Hematopoietic multipotent progenitor cell treated with erythropoietin and hydrocortisone succinate and interleukin-3 and kit ligand, for 15 days (in vitro differentiated cells): ENCODE measurements around the gene ST13.
"Not testable (repeated sequence)": the region's sequence is repeated elsewhere in the genome, so short reads cannot be mapped to it uniquely, and the experiment has no call there.

Source experiments
- DNase-seq: peaks from one replicate; pipeline ENCODE4 v3.0.0-alpha.2; 2015; ENCODE audit warnings: low spot score

Gene ST13

DNA sequence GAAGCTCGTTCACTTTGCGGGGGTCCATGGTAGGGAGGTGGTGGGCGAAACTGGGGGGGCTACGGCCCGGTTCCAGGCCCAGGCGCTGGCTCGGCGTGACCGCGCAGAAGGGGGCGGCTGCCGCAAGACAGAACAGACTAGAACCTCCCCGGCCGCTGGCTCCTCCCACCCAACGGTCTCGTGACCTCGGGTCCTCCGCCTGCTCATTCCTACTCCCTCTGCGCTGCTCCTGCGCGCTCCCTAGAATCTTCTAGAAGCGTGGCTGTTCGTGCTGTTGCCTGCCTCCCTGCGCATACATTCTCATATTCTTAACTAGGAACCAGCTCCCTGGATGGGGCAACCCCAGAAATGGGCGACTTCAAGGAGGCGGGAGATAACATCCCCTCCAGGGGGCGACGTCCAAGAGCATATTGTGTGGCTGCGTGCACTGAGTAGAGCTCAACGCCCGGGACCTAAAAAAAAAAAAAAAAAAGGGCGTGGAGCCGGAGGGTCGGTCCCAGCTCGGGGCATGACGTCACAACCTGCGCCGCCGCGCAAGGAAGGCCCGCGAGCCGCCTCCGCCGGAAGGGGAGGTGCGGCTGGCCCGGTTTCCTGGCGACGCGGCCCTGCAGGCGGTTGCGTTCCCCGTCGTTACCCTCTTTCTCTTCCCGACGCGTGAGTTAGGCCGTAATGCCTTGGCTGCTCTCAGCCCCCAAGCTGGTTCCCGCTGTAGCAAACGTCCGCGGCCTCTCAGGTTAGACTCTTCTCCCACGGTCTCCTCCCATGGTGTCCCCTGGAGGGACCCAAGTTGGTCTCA, at the start of gene ST13, which contains the start of gene XPNPEP3:
ST13 (minus strand) TSS at position 127 of the 796 bp plus-strand sequence; CDS start at position 28, 99 bp downstream.
XPNPEP3 (plus strand) TSS at position 636 of the 796 bp plus-strand sequence; CDS start at position 670, 34 bp downstream.
- DNase-seq: peak; percentile 98

DNA sequence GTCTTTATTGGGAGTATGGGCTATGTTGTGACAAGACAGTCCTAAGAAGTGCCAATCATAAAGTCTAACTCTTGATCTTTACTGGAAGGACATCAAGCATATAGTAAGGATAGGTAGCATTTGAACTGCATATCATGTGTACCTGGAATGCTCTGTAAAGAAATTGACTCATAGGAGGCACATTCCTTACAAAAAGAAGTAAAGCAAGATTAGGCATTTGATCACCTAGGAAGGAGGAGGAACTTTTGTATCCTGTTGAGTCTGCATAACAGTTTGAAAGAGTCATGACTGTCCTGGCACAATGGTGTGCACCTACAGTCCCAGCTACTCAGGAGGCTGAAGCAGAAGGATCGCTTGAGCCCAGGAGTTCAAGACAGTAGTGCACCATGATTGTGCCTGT, 47.7 kb upstream of the ST13 start:
- no peak for DNase-seq

DNA sequence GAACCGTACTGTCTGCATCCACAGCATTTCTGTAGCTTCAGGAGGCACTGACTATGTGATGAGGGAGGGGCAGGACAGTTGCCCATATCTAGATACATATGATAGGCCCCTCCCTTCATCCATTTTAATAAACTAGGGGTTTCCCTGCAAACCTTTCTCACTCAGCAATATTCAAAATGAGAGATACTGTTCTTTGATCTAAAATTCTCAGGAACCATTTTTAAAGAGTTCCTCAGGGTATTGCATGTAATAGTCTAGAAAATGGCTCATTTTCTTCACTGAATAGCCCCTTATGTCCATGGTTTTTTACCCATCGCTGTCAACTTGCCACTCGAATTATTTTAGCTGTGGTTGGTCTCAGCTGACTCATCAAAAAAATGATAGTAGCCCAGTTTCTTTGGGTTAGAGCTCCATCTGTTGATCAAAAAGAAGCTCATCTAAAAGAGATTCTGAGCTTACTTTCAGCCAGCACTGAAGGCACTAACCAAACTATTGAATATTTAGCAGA, 42.5 kb upstream of the ST13 start:
- DNase-seq: peak; percentile 89

DNA sequence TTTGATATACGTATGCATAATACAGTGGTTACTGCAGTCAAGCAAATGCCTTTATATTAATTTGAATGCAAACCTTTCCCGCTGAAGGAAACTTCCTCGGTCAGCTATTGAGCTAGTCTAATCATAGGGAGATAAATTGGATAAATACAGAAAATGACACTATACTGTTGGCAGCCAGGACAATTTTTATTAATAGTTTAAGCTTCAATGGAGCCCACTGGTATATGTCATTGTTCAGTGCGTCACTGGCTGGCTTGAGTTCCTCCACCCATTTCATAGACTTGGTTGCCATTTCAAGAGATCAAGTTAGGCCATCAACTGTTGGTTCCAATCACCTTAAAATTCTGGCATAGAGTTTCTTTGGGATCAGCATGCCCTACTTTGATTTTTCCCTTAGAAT, 38.0 kb upstream of the ST13 start:
- no peak for DNase-seq

DNA sequence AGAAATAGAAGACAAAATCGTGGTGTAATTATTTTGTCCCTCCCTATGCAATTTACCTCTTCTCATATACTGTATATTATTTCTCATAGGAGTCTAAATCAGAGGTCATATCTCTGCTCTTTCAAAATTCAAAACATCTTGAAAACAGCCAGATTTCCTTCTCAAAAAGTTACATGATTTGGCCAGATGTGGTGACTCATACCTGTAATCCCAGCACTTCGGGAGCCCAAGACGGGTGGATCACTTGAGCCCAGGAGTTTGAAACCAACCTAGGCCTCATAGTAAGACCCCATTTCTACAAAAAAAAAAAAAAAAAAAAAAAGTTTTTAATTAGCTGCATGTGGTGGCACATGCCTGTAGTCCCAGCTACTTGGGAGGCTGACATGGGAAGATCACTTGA, 34.4 kb upstream of the ST13 start:
- no peak for DNase-seq

DNA sequence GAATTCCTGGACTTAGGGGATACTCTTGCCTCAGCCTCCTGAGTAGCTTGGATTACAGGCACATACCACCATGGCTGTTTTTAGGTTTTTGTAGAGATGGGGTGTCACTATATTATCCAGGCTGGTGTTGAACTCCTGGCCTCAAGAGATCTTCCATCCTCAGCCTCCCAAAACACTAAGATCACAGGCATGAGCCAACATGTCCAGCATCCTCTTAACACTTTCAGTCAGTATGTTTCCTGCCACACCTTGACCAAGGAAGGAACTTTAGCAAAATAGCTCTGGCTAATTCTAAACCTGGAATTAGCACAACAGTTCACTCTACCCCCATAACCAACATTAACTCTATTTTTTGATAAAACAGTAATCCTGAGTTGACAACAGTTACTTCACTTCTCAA, 32.7 kb upstream of the ST13 start:
- no peak for DNase-seq

DNA sequence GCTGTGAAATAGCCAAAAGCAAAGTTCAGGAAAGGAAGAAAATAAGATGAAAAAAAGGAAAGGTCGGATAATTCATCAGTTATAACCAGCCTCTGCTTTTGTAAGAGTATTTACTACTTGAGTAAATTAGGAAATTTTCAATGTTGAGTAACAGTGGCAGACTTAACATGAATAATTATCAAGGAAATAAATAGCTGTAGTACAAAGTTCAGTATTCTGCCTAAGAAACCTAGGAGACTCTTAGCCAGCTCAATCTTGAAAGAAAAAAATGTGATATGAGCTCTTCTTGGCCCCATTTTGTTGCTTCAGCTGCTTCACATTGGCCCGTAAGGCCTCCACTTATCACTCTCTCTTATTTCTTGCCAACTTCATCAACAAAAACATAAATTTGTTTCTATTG, 22.5 kb upstream of the ST13 start:
- DNase-seq: no peak

DNA sequence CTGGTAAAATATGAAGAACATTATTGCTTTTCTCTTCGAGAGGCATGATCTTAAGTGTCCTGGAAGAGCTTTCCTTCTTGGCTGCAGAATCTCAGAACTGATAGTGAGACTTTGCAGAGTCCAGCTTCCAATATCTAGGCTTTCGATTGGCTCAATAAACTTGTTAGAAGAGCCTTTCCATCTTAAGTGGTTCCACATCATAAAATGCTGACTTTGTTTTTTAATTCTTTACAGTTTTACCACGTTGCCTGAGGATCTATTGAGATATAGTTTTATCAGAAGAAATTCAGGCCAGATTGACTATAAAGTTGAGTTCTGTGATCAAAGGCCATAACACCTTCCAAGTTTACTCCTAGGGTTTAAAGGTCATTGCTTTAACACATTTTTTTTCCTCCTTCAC, 21.0 kb upstream of the ST13 start:
- DNase-seq: no peak

DNA sequence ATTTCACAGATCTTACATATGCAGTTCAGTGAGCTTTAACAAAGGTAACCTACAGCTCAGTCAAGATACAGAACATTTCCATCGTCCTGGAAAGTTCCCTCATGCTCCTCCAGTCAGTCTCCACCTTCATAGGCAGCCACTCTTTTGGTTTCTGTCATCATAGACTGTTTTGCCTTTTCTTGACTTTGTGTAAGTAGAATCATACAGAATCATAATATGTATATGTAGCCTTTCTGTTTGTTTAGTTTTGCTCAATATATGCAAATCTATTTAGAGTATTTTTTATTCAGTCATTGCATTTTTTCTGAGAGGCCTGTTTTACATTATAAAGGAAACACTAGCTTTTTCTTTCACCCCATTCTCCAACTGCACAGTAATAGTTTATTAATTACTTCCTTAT, 20.5 kb upstream of the ST13 start:
- no peak for DNase-seq

DNA sequence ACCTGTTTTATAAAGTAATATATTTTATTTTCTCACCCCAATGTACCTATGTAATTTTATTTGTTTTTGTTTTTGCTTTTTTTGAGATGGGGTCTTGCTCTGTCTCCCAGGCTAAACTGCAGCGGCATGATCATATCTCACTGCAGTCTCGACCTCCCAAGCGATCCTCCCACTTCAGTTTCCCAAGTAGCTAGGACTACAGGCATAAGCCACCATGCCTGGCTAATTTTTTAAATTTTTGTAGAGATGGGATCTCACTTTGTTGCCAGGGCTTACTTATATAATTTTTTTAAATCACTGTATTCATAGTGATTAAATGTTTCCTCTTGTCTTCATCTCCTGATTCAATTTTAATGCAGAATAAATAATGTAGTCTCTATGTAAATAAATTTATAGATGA, 18.7 kb upstream of the ST13 start:
- no peak for DNase-seq

DNA sequence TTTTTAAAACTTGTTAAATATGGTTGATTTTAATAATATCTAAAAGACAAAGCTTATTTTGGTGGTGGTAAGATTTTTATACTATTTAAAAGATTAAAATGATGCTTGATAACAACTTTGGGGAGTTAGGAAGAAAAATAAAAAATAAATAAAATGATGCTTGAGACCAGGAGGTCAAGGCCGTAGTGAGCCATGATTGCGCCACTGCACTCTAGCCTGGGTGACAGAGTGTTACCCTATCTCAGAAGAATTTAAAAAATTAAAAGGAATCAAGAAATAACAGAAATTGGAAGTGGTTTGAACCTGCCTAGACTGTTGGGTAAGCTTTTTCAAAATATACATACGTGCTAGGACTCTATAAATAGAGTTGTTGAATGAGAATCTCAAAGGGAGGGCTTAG, 17.6 kb upstream of the ST13 start:
- DNase-seq: no peak

DNA sequence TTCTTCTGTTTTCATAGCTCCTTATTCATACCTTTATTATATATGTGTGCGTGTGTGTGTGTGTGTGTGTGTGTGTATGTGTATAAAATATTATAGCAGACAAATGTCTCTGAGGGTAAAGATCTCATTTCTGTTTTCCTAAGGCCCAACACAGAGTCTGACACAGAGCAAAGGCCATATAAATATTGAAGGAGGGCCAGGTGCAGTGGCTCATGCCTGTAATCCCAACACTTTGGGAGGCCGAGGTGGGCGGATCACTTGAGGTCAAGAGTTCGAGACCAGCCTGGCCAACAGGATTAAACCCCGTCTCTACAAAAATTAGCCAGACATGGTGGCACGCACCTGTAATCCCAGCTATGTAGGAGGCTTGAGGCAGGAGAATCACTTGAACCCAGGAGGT, 11.9 kb upstream of the ST13 start:
- DNase-seq: not testable (repeated sequence)

DNA sequence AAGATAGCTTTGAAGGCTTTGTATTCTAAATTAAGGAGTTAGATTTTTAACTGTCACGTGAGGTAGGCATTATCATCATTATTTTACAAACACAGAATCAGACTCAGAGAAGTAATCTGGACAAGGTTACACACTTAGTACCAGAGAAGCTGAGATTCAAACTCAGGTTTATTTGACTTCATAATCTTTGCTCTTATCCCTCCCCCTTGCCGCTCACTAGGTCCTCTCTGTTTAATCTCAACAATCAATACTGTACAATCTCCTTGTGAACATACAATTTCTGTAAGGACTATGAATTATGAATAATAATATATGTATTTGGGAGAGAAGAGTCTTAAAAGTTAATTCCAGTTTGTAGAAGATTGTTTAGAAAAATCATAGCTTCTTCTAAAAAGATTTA, 10.7 kb upstream of the ST13 start:
- DNase-seq: no peak

DNA sequence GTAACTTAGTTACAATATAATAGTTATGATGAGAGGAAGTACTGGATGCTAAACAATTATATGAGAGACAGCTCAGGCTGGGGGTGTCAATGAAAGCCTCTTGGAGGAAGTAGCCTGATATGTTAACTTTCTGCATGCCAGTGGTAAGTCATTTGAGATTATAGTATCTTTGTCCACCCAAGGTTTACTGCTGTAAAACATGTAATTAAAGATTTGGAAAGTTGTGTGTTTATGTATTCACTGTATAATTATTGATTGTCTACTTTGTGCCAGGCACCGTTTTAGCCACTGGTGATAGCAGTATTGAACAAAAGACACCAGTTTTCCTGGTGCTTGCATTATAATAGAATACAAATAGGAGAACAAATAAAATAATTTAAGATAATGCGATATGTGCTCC, 6.1 kb upstream of the ST13 start:
- DNase-seq: no peak

DNA sequence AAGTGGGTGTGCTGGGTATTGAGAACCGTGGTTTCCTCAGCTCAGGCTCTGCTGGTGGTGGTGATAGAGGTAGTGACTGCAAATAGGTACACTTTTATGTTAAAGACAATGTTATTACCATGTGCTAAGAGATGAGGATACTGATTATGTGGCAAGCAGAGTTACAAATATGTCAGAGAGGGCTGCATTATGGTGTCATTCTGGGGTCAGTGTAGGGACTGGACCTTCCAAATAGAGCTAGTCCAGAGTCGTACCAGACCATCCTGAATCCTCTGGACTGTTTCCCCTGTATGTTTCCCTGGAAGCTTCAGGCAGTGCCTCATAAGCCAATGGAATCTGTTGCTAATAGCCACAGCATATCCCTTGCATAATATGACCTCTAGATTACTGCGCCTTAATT, 5.6 kb upstream of the ST13 start, which contains the start of gene DNAJB7:
DNAJB7 (minus strand) TSS at position 101 of the 400 bp plus-strand sequence. CDS start 119 bp downstream, outside the sequence.
- DNase-seq: no peak

DNA sequence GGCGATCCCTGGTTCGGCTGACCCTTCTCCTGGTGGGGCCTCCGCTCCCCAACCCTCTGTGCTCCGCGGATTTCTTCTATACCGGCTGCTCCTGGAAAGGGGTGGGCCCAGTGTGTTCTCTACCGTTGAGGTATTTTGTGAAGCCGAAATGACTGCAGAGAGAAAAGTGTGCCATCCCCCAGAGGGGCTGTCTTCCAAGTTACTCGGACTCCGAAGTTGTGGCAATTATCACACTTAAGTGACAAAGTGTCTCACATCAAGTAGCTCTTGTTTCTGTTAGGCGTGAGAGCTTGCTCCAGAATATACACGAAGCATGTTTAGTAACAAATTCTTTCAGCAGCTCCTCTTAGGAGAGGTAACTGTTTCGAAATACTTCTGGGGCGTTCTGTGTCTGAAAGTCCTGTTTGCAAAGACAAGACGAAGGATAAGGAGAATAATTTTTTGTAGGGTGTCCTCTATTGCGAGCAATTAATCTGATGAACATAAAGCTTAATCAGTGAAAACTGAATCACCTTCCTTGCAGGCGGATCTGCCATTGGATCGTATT, 943 bp upstream of the ST13 start:
- no peak for DNase-seq

DNA sequence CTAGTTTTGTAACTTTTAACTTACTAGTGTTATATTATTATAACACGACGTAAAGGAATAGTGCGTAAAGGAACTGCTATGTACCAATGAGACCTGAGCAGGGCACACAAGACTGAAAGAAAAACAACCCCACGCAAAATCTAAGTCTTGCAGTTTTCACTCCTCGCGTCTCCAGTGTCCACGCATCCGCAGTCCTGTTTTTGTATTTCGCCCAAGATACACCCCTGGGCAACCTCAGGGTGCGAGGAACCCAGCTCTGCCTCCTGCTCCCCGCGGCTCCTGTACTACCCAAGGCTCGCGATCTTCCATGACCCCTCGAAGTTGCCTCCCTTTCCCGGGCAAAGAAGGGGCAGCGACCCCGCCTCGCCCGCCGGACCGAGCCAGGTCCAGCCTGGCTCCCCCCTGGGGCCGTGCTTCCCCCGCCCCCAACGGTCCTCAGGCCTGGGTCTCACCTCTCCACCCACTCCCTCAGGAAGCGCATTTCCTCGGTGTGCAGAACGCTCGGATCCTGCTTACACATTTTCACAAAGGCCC, 393 bp downstream of the ST13 start:
- no peak for DNase-seq

DNA sequence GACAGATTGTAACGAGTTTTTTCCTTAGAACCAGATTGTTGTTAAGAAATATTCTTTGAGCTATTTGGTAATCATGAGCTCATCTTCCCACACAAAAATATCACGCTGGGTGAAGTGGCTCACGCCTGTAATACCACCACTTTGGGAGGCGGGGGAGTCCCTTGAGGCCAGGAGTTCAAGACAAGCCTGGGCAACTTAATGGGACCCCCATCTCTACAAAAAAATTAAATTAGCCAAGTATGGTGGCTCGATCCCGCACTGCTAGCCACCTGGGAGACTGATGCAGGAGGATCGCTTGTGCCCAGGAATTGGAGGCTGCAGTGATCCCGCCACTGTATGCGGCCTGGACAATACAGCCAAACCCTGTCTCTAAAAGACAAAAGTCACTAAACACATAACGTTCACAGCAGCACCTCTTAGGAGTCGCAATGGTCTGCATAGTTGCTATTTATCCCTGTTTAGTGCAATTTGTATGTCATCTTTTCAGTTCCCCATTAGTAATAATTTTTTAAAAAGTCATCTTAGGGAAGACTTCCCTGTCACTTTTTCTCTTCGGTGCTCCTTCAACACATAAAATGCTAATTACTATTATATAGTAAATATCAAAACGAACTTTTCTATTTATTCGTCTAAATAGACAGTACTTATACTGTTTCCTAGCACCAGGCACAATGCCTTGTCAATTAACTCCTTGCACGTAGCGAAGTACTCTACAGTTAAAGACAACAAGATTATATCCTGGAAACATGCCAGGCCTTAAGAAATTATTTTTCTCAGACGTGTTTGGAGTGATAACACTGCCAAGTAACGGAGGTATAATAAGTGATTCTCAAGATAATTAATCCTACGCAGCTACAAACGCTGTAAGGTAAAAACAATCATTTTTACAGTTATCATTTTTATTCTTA, 1.1 kb downstream of the ST13 start:
- peak; percentile 86 for DNase-seq

DNA sequence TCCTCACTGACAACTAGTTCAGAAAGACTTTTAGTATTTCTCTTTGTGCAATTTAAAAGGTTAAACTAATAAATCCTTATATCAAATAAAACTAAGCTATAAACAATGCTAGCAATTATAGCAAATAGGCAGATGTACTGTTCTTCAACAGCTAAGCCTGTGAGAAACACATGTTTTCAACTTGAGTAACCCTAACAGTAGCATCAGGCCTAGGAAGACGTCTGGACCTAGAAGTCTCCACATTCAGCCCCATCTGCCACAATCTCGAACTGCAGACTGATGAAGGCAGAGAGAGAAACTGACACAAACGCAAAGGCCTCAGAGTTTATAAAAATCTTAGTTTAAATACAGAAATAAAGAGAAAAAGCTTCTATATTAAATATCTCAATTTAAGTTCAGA, 2.5 kb downstream of the ST13 start:
- DNase-seq: peak; percentile 30

DNA sequence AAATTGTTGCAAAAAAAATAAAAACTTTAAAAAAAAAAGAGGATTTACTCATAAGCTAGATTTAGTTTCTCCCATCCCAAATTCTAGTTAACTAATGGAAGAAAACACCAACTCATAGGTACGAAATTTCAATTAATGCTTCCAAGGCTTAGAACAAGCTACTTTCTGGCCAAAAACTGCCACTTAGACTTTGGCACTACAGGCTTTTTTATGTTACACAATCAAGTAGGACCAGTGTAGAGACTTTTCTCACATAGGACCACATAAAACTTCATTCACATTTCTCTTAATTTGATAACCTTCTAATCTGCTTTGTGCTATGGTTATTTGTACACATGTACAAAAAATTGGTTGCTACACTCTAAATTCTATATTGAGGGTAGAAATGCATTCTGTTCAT, 3.1 kb downstream of the ST13 start:
- no peak for DNase-seq

DNA sequence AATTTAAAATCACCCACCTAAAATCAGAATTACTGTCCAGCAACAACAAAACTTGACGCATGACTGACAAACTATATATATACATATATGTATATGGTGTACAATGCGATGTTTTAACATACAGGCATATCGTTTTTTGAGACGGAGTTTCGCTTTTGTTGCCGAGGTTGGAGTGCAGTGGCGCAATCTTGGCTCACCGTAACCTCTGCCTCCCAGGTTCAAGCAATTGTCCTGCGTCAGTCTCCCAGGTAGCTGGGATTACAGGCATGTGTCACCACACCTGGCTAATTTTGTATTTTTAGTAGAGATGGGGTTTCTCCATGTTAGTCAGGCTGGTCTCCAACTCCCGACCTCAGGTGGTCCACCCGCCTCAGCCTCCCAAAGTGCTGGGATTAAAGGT, 10.6 kb downstream of the ST13 start:
- not testable (repeated sequence) for DNase-seq

DNA sequence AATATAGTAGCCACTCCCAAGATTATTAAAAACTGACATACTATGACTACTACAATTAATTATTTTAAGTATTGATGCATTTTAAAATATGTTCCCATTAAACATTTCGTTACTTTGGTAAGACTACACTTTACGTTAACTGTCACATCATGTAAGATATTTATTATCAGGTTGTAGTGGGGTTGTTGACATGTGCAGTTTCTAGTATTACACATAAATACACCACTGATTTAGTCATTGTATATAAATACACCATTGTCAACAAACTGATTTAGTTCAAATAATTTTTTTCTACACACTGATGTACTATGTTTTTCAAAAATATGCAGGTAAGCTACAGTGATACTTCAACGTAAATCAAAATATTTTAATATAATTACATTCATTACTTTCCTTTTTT, 11.5 kb downstream of the ST13 start:
- DNase-seq: no peak
